ENCODE data around the gene SERPINA10.

- TF ChIP-seq CTCF (IDR thresholded peaks at IDR 0.05; ENCODE audit: low read length), result peak; percentile 71; the same call in 1 of the 2 replicates
- TF ChIP-seq EZH2 (IDR thresholded peaks at IDR 0.05; ENCODE audit: borderline replicate concordance, low read length), result no peak
These were observed 14.4 kb upstream of the SERPINA10 start for GRCh38 chr14:94307410-94307992.

Data from OCI-LY1 (cell line).